IMR-90 (cell line): ENCODE data around the gene HMGB3. TPM values are rescaled to one million over a fixed set of nuclear protein-coding genes. Genes with fewer than 3 reads are reported as not detected.

Source experiments
- ATAC-seq: fragments of 200-7000 bp; cut with Tn5 transposase; 2 replicates; pipeline ENCODE4 v1.9.1; 2020; ENCODE audit warnings: low read depth, mild to moderate bottlenecking, moderate library complexity
- BruUV-seq: library from RNA; stranded (reverse); fragments of 400-500 nt; replicated peaks from 2 replicates; lab custom pipeline; 2021; lab: Mats Ljungman, UMichigan
- CTCF ChIA-PET: fragments of 300-600 bp; formaldehyde crosslinking; extraction: SDS; loops from one replicate; lab custom pipeline; 2021; ENCODE audit warnings: antibody characterized with exemption; lab: Yijun Ruan, JAX
- POLR2A ChIA-PET: fragments of 300-600 bp; sonication (Branson Sonifier 250); formaldehyde crosslinking; loops from one replicate; lab custom pipeline; 2022; ENCODE audit warnings: antibody characterized with exemption; ENCODE audit not compliant: unreplicated experiment; lab: Charles Lee
- DNase-seq: peaks from one replicate; pipeline ENCODE4 v3.0.0; 2013
- H2AFZ ChIP-seq: replicated peaks from 2 replicates; pipeline ENCODE3; 2013; ENCODE audit warnings: low read length, mild to moderate bottlenecking; ENCODE audit not compliant: poor library complexity
- H2AK5ac ChIP-seq: 2 replicates; pipeline ENCODE4 v1.6.1; 2013; ENCODE audit warnings: low read depth, low read length, inconsistent platforms
- H2AK9ac ChIP-seq: replicated peaks from 2 replicates; pipeline ENCODE3; 2013; ENCODE audit warnings: mild to moderate bottlenecking, low read depth, low read length, moderate library complexity; ENCODE audit not compliant: poor library complexity
- H2BK120ac ChIP-seq: 2 replicates; pipeline ENCODE4 v1.6.1; 2013; ENCODE audit warnings: low read depth, low read length, inconsistent platforms
- H2BK15ac ChIP-seq: 3 replicates; pipeline ENCODE4 v1.6.1; 2013; ENCODE audit warnings: low read depth, low read length, inconsistent platforms
- H2BK20ac ChIP-seq: 2 replicates; pipeline ENCODE4 v1.6.1; 2013; ENCODE audit warnings: low read depth, mild to moderate bottlenecking, inconsistent platforms, low read length, moderate library complexity
- H2BK5ac ChIP-seq: 2 replicates; pipeline ENCODE4 v1.6.1; 2013; ENCODE audit warnings: mild to moderate bottlenecking, low read depth, low read length, inconsistent platforms; ENCODE audit not compliant: poor library complexity, severe bottlenecking
- H3K14ac ChIP-seq: replicated peaks from 2 replicates; pipeline ENCODE4 v1.6.1; 2013; ENCODE audit warnings: low read depth, low read length, inconsistent platforms
- H3K18ac ChIP-seq: 2 replicates; pipeline ENCODE4 v1.6.1; 2013; ENCODE audit warnings: low read depth, low read length, control low read depth
- H3K23ac ChIP-seq: 2 replicates; pipeline ENCODE4 v1.6.1; 2013; ENCODE audit warnings: low read depth, low read length, inconsistent platforms
- H3K27ac ChIP-seq: 2 replicates; pipeline ENCODE4 v1.5.1; 2013; ENCODE audit warnings: mild to moderate bottlenecking, control low read depth, low read length; ENCODE audit not compliant: insufficient read depth
- H3K27me3 ChIP-seq: 2 replicates; pipeline ENCODE4 v1.6.1; 2013; ENCODE audit warnings: low read length; ENCODE audit not compliant: control insufficient read depth, insufficient read depth
- H3K36me3 ChIP-seq: 2 replicates; pipeline ENCODE4 v1.6.1; 2013; ENCODE audit warnings: low read length, mixed read lengths; ENCODE audit not compliant: control insufficient read depth, insufficient read depth
- H3K4ac ChIP-seq: 2 replicates; pipeline ENCODE4 v1.6.1; 2013; ENCODE audit warnings: low read depth, low read length, inconsistent platforms
- H3K4me1 ChIP-seq: 2 replicates; pipeline ENCODE4 v1.6.1; 2013; ENCODE audit warnings: low read length, mixed read lengths; ENCODE audit not compliant: control insufficient read depth, insufficient read depth
- H3K4me2 ChIP-seq: 2 replicates; pipeline ENCODE4 v1.6.1; 2013; ENCODE audit warnings: low read depth, mild to moderate bottlenecking, control low read depth, low read length, moderate library complexity
- H3K4me3 ChIP-seq: 2 replicates; pipeline ENCODE4 v1.5.1; 2013; ENCODE audit warnings: low read depth, mild to moderate bottlenecking, control low read depth, low read length, moderate library complexity; ENCODE audit not compliant: insufficient read depth
- H3K56ac ChIP-seq: 2 replicates; pipeline ENCODE4 v1.6.1; 2013; ENCODE audit warnings: low read length, inconsistent platforms; ENCODE audit not compliant: insufficient read depth; ENCODE audit errors: extremely low read depth
- H3K79me1 ChIP-seq, 2 experiments: 2 replicates each; pipeline ENCODE4 v1.6.1; 2013; ENCODE audit warnings: low read length in 2 of 2, inconsistent platforms in 1 of 2, low read depth in 1 of 2
- H3K9ac ChIP-seq: 2 replicates; pipeline ENCODE4 v1.6.1; 2013; ENCODE audit warnings: low read depth, low read length, control low read depth
- H3K9me1 ChIP-seq: 2 replicates; pipeline ENCODE4 v1.6.1; 2013; ENCODE audit warnings: low read length, inconsistent platforms; ENCODE audit not compliant: insufficient read depth
- H3K9me3 ChIP-seq: 2 replicates; pipeline ENCODE4 v1.6.1; 2013; ENCODE audit warnings: low read length; ENCODE audit not compliant: control insufficient read depth, insufficient read depth
- H4K20me1 ChIP-seq: 2 replicates; pipeline ENCODE4 v1.6.1; 2013; ENCODE audit warnings: low read length, inconsistent platforms; ENCODE audit not compliant: insufficient read depth
- H4K5ac ChIP-seq: 2 replicates; pipeline ENCODE4 v1.6.1; 2013; ENCODE audit warnings: mild to moderate bottlenecking, low read depth, low read length, control low read depth
- H4K8ac ChIP-seq, 2 experiments: 2 replicates each; pipeline ENCODE4 v1.6.1; 2013; ENCODE audit warnings: low read depth in 2 of 2, low read length in 2 of 2, control low read depth in 1 of 2, inconsistent platforms in 1 of 2
- H4K91ac ChIP-seq: 2 replicates; pipeline ENCODE4 v1.6.1; 2013; ENCODE audit warnings: low read depth, low read length, inconsistent platforms; ENCODE audit not compliant: insufficient read depth
- CHD1 ChIP-seq: IDR thresholded peaks from 2 replicates; pipeline ENCODE4 v1.6.1; 2012; ENCODE audit warnings: low read depth, low read length, improper control_type of control experiment
- FOS ChIP-seq: fragments of 150-350 bp; IDR thresholded peaks from 2 replicates; pipeline ENCODE4 v1.6.1; 2016; ENCODE audit warnings: low read depth, low read length
- MAFK ChIP-seq: IDR thresholded peaks from 2 replicates; pipeline ENCODE4 v1.6.1; 2012; ENCODE audit warnings: low read depth, low read length, improper control_type of control experiment
- MXI1 ChIP-seq: IDR thresholded peaks from 2 replicates; pipeline ENCODE4 v1.6.1; 2012; ENCODE audit warnings: low read depth, mild to moderate bottlenecking, low read length, moderate library complexity, borderline replicate concordance
- POLR2A ChIP-seq: IDR thresholded peaks from 2 replicates; pipeline ENCODE4 v1.6.1; 2012; ENCODE audit warnings: mild to moderate bottlenecking, low read depth, low read length
- RCOR1 ChIP-seq: IDR thresholded peaks from 2 replicates; pipeline ENCODE4 v1.6.1; 2012; ENCODE audit warnings: mild to moderate bottlenecking, low read length, improper control_type of control experiment; ENCODE audit not compliant: insufficient replicate concordance
- RFX5 ChIP-seq: IDR thresholded peaks from 2 replicates; pipeline ENCODE4 v1.8.0; 2012; ENCODE audit warnings: low read depth, mild to moderate bottlenecking, low read length, moderate library complexity
- SMC3 ChIP-seq: fragments of 150-350 bp; IDR thresholded peaks from 2 replicates; pipeline ENCODE4 v1.6.1; 2016; ENCODE audit warnings: low read depth, mild to moderate bottlenecking, antibody characterized with exemption, low read length, moderate library complexity
- WGBS, 2 experiments: methylation state at CpG; one replicate each; pipeline versions ENCODE4 v1.1.5 to v1.1.7; 2013; ENCODE audit warnings: missing lambda C conversion rate in 2 of 2; ENCODE audit not compliant: insufficient read length in 1 of 2; ENCODE audit errors: extremely low coverage in 2 of 2; 5-methylcytosine and 5-hydroxymethylcytosine counted together
- dilution Hi-C: fragments of 300-500 bp; cut with HindIII; formaldehyde crosslinking; loops from one replicate; pipeline ENCODE4 v1.14.3; 2018; ENCODE audit warnings: low sequenced_read_pairs; ENCODE audit not compliant: unreplicated experiment
- in situ Hi-C: fragments of 300-500 bp; cut with MboI; formaldehyde crosslinking; loops from 3 replicates; pipeline ENCODE4 v1.14.3; 2019; ENCODE audit warnings: low sequenced_read_pairs, inconsistent platforms, mixed read lengths
- intact Hi-C: fragments of 100-400 bp; cut with micrococcal nuclease; formaldehyde crosslinking; loops from 2 replicates; pipeline ENCODE4 v1.10.0; 2022
- polyA plus RNA-seq, 3 experiments: library from polyadenylated mRNA; depleted of rRNA; stranded (reverse); fragments of >200 nt; gene quantifications; 2 replicates each; pipeline ENCODE4 v1.2.3, GENCODE V29; 2012; ENCODE audit warnings: low replicate concordance in 1 of 3
- total RNA-seq: library from RNA; depleted of rRNA; stranded (reverse); fragments of >200 nt; gene quantifications from 2 replicates; pipeline ENCODE4 v1.2.3, GENCODE V29; 2012
- TF ChIP-seq, protein P1 (sequence below): fragments of 150-350 bp; IDR thresholded peaks from 2 replicates; pipeline ENCODE4 v1.6.1; 2016; ENCODE audit warnings: low read depth, mild to moderate bottlenecking, low read length, moderate library complexity, borderline replicate concordance

HMGB3 gene
- total and polyA plus RNA-seq, 2 of the 4 experiments (the other 2 are of a cell fraction), result 14.7 to 21.3 TPM

DNA sequence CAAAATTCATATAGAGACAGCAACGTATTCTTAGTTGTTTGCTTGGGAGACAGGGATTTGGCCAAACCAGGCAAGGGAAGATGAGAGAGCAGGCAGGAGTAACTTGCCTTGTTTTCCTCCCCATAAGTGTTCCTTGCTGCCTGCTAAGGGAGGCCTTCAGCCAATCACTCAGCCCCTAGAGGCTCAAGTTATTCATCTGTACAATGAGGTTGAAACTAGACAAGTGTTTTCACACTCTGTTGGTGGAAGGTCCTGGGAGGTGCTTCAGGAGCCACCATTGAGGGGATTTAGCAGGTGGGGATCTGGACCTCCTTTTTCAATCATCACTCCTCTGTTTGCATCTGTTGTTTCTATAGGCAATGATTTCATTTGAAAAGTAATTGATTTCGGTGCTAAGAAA, 23.6 kb upstream of the HMGB3 start:
- no peak overlapping the region for H2AFZ ChIP-seq
- no peak overlapping the region for H3K14ac ChIP-seq
- H3K27ac ChIP-seq, result no peak overlapping the region
- H3K23ac ChIP-seq, result no peak overlapping the region
- no peak overlapping the region for H2AK5ac ChIP-seq
- POLR2A ChIA-PET, result no interaction called here
- H4K8ac ChIP-seq, result no peak overlapping the region
- no peaks in the 10 kb centered on the region for H3K27me3 ChIP-seq
- CTCF ChIA-PET, result no interaction called here
- H3K56ac ChIP-seq, result no peak overlapping the region
- no peak overlapping the region for H2BK120ac ChIP-seq
- TF ChIP-seq MAFK, result no peak
- no peak for TF ChIP-seq MXI1
- no peak for TF ChIP-seq POLR2A
- TF ChIP-seq RFX5, result no peak
- TF ChIP-seq RCOR1, result no peak
- TF ChIP-seq SMC3, result no peak
- no peak for TF ChIP-seq FOS
- no peak for TF ChIP-seq CHD1
- TF ChIP-seq, protein P1, sequence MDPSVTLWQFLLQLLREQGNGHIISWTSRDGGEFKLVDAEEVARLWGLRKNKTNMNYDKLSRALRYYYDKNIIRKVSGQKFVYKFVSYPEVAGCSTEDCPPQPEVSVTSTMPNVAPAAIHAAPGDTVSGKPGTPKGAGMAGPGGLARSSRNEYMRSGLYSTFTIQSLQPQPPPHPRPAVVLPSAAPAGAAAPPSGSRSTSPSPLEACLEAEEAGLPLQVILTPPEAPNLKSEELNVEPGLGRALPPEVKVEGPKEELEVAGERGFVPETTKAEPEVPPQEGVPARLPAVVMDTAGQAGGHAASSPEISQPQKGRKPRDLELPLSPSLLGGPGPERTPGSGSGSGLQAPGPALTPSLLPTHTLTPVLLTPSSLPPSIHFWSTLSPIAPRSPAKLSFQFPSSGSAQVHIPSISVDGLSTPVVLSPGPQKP, result no peak
- no peak overlapping the region for H4K5ac ChIP-seq
- H3K9ac ChIP-seq, result no peak overlapping the region
- intact Hi-C loops, result no loop called here
- H2BK20ac ChIP-seq, result no peak overlapping the region
- no peak overlapping the region for H3K4me2 ChIP-seq
- no peak overlapping the region for H2BK5ac ChIP-seq
- no peaks in the 10 kb centered on the region for H3K36me3 ChIP-seq
- no peak overlapping the region for H3K4me3 ChIP-seq
- no peaks in the 10 kb centered on the region for H3K9me3 ChIP-seq
- H3K9me1 ChIP-seq, result no peaks in the 10 kb centered on the region
- H4K20me1 ChIP-seq, result no peaks in the 10 kb centered on the region
- BruUV-seq, result no TSS peak
- H2BK15ac ChIP-seq, result no peak overlapping the region
- in situ Hi-C loops, result no loop called here
- DNase-seq (no peak), ATAC-seq (no peak)
- H3K4ac ChIP-seq, result no peak overlapping the region
- H2AK9ac ChIP-seq, result no peak overlapping the region
- no peak overlapping the region for H4K91ac ChIP-seq
- dilution Hi-C loops, result no loop called here
- no peaks in the 10 kb centered on the region for H3K79me1 ChIP-seq
- H3K18ac ChIP-seq, result no peak overlapping the region
- no peaks in the 10 kb centered on the region for H3K4me1 ChIP-seq
- 50% methylated on average over 1 of the region's 2 CpGs; no CpG with 5 or more reads in 1 of the 2 experiments for WGBS, 2 experiments
